ENCODE results near the gene ZNF124.
A peak's percentile ranks its signal among the peaks of the same experiment; 100 is the strongest.

The ZNF124 gene

DNA sequence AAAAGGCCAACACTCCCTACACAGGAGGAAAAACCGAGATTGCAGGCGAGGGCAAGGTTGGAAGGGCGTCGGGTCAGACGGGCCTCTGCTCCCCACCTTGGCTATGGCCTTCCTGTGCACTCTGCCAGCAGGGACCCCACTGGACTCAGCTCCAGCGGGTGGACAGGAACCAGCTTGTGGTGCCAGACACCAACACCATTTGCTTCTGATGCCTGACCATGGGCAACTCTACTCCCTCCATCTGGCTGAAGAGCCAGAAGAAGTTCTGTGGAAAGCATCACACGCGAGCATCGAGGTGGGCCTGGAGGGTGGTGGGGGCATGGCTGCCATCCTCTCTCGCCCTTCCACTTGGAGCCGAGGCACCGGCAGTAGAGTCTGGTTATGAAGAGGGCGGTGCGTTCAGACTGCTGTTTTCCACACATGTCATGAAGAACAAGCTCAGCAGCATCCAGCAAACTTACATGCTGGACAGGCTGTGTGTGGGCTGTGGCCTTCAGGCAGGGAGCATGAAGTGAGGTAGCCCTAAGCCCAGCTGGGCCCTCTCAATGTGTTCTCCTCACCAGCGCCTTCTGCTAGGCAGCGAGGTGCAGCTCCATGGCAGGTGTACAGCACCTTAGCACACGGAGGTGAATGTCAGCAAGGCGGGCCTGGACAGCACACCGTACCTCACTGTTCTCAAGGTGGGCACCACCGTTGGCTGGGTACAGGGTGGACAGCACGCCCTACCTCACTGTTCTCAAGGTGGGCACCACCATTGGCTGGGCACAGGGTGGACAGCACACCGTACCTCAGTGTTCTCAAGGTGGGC is 52.0 kb downstream of the ZNF124 start:
- no peak overlapping the region for H3K4me3 ChIP-seq (ENCODE audit: low read length)
- TF ChIP-seq, protein P1, sequence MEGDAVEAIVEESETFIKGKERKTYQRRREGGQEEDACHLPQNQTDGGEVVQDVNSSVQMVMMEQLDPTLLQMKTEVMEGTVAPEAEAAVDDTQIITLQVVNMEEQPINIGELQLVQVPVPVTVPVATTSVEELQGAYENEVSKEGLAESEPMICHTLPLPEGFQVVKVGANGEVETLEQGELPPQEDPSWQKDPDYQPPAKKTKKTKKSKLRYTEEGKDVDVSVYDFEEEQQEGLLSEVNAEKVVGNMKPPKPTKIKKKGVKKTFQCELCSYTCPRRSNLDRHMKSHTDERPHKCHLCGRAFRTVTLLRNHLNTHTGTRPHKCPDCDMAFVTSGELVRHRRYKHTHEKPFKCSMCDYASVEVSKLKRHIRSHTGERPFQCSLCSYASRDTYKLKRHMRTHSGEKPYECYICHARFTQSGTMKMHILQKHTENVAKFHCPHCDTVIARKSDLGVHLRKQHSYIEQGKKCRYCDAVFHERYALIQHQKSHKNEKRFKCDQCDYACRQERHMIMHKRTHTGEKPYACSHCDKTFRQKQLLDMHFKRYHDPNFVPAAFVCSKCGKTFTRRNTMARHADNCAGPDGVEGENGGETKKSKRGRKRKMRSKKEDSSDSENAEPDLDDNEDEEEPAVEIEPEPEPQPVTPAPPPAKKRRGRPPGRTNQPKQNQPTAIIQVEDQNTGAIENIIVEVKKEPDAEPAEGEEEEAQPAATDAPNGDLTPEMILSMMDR (IDR thresholded peaks at IDR 0.05; ENCODE audit: insufficient read depth, low read depth, low read length, missing control alignments) = no peak

DNA sequence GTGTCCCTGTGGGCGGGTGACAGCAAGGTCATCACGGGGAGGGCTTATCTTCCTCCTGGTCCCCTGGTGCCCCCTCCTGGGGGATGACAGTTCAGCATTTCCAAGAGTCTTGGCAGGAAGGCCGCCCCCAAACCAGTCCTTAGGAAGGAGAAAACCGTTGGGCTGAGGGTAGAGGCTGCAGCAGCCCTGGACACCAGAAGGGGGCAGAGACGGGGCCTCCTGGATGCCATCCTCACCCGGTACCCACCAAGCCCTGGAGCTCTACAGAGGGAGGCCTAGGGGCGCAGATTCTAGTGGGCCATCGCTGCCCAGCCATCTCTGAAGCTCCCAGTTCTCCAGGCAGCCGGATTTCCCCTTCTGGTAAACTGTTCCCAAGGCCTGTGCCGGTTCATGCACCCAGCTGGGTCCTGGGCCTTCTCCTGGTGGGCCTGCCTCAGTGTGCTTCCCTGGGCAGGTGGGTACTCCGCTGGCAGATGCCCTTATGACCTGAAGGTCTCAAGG is 52.8 kb downstream of the ZNF124 start:
- H3K4me3 ChIP-seq (ENCODE audit: low read length) = no peak overlapping the region
- DNase-seq (ENCODE audit: low read depth) = peak; percentile 22
- TF ChIP-seq, protein P1 (IDR thresholded peaks at IDR 0.05; ENCODE audit: insufficient read depth, low read depth, low read length, missing control alignments) = peak; percentile 10

More for the DNA sequence above, 52.0 kb downstream of the ZNF124 start:
- no peak for DNase-seq (ENCODE audit: low read depth)

DNA sequence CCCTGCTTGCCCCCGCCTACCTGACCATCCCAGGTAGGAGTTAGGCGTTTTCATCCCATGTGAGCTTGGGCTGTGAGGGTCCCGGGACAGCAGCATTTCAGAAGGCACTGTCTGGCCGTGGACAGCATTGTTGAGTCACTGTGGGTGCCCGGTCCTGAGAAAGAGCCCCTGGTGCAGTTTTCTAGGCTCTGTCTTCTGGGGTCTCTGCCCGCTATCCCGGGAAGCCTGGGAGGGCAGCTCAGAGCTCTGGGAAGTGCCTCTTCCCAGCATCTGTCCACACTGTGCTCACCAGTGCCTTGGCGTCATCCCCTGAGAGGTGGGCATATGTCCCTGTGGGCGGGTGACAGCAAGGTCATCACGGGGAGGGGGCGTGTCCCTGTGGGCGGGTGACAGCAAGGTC is 56.3 kb downstream of the ZNF124 start:
- H3K4me3 ChIP-seq (ENCODE audit: low read length) = no peak overlapping the region
- TF ChIP-seq, protein P1 (IDR thresholded peaks at IDR 0.05; ENCODE audit: insufficient read depth, low read depth, low read length, missing control alignments) = no peak
- DNase-seq (ENCODE audit: low read depth) = no peak

DNA sequence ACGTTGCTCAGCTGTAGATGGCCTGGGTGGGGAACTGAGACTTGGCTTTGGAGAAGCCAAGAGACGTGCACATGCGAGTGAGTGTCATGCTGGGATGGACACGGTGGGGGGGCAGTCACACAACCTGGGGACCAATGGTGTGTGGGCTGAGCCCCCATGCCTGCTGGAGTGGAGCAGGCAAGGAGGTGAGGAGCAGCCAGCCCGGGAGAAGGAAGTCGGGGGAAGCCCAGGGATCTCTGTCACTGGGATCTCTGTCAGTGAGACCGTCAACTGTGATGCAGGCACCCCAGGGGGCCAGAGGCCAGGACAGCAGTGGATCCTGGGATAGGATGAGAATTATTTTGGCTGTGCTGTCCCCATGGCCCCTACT is 56.7 kb downstream of the ZNF124 start:
- DNase-seq (ENCODE audit: low read depth) = no peak
- no peak overlapping the region for H3K4me3 ChIP-seq (ENCODE audit: low read length)
- TF ChIP-seq, protein P1 (IDR thresholded peaks at IDR 0.05; ENCODE audit: insufficient read depth, low read depth, low read length, missing control alignments) = no peak

DNA sequence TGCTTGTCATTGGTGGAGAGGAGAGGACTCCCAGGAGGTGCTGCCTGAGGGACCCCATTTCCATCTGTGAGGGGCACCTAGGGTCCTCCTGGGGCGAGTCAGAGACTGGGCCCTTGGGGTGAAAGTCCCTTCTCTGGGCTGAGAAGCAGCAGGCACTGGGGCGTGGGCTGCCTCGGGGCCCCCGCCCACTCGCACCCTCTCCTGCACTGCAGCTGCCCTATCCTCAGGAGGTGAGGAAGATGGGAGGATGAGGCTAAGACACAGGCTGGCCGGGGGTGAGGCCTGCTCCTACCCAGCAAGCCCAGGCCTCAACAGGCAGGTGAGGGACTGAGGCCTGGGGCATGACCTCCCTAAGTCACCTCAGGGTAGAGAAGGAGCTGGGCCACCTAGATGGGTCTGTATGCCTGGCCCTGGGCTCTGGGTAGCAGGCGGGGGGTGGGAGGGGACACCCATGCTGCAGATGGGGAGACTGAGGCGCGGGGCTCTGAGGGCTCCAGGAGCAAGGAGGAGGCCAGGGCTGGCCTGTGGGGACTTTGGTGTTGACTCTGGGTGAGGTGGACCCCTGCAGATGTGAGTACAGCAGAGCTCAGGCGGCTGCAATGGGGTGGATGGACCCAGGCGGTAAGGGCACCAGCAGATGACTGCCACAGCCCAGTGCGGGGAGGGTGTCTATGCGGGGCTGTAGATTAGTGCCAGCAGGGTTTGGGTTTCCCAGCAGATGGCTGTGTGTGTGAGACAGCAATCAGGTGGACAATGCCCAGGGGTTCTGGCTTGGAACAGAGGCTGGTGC is 57.3 kb downstream of the ZNF124 start:
- H3K4me3 ChIP-seq (ENCODE audit: low read length) = no peak overlapping the region
- TF ChIP-seq, protein P1 (IDR thresholded peaks at IDR 0.05; ENCODE audit: insufficient read depth, low read depth, low read length, missing control alignments) = no peak
- DNase-seq (ENCODE audit: low read depth) = no peak

DNA sequence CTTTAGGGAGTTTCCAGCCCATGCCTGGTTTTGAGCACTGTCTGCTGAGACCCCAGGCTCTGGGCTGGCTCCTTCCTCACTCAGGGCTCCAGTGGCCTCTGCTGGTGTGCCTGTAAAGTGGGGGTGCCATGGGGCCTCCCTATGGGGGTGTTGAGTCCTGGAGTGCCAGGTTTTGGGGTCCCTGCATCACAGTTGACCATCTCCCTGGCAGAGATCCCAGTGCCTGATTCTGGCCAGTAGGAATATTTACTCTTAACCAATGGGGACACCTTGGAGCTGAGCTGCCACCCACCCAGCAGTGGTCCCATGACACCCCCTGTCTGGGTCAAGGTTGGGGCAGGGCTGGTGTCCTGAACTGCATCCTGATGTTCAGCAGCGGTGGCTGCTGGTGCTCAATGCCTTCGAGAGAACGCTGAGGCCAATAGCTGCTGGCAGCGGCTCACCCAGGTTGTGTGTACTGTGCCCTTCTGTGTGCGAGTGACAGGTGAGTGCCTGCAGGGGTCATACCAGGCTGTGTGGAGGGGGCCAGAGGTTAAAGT is 58.0 kb downstream of the ZNF124 start:
- DNase-seq (ENCODE audit: low read depth) = no peak
- TF ChIP-seq, protein P1 (IDR thresholded peaks at IDR 0.05; ENCODE audit: insufficient read depth, low read depth, low read length, missing control alignments) = no peak
- no peak overlapping the region for H3K4me3 ChIP-seq (ENCODE audit: low read length)

All from epithelial cell of esophagus (primary cell).